ENCODE measurements around the gene EIF2AK3.

DNA sequence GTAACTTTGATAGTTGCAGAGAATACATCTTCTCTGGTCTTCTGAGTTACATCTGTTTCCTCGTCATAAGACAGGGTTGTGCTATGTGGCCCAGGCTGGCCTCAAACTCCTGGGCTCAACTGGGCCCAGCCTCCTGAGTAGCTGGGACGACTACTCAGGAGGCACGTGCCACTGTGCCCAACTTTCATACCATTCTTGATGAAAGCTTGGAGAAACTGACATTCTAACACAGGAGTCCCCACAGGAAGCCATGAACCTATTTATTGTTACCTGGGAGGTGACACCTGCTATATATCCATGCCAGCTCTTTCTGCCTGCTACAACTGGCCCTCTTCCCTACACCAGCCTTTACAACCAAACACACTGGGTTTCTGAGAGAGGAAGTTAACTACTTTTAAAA lies 19.1 kb downstream of the EIF2AK3 start:
- TF ChIP-seq, protein P1, sequence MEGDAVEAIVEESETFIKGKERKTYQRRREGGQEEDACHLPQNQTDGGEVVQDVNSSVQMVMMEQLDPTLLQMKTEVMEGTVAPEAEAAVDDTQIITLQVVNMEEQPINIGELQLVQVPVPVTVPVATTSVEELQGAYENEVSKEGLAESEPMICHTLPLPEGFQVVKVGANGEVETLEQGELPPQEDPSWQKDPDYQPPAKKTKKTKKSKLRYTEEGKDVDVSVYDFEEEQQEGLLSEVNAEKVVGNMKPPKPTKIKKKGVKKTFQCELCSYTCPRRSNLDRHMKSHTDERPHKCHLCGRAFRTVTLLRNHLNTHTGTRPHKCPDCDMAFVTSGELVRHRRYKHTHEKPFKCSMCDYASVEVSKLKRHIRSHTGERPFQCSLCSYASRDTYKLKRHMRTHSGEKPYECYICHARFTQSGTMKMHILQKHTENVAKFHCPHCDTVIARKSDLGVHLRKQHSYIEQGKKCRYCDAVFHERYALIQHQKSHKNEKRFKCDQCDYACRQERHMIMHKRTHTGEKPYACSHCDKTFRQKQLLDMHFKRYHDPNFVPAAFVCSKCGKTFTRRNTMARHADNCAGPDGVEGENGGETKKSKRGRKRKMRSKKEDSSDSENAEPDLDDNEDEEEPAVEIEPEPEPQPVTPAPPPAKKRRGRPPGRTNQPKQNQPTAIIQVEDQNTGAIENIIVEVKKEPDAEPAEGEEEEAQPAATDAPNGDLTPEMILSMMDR (conservative IDR thresholded peaks at IDR 0.05; ENCODE audit: low read length) = no peak
- no peak for TF ChIP-seq EZH2phosphoT487 (IDR thresholded peaks at IDR 0.05; ENCODE audit: borderline replicate concordance)

Data from Loucy (cell line).